ENCODE measurements around the gene REN.

The REN gene

DNA sequence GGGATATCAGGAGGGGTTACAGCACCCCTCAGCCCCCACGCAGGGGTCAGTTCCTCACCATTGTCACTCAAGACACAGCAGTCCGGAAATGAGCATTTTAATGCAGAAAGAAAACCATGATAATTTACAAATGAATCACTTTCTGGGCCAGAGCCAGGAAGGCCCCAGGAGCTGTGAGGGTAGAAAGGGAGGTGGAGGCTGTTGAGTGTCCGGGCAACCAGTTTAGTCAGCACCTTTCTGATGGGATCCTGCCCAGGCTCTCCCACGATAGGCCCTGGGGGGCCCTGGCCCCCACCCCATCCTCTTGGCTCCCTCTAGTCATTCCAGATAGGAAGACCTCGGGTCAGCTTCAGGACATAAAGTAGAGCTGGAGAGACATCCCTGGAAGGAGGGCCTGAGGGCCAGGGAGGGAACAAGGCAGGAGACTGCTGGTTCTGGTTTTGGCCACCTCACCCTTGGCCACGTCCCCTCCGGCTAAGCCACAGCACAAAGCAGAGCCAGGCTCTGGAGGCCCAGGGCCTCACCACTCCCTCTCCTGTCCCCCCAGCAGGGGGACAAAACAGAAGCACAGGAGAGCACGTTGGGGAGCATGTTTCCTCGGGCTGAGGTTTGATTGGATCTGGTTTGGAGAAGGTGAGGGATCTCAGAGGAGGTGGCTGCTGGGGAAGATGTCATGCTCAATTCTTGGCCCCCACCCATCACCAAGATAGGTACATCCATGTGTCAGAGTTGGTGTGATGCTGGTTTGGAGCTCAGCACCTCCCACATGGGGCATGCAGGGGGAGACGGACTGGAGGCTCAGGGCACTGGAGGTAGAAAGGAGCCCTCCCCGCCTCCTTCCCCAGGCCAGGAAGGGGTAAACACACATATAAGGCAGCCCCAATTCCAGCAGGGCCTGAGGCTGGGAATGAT lies 34.9 kb downstream of the REN start:
- no peak for FAIRE-seq

DNA sequence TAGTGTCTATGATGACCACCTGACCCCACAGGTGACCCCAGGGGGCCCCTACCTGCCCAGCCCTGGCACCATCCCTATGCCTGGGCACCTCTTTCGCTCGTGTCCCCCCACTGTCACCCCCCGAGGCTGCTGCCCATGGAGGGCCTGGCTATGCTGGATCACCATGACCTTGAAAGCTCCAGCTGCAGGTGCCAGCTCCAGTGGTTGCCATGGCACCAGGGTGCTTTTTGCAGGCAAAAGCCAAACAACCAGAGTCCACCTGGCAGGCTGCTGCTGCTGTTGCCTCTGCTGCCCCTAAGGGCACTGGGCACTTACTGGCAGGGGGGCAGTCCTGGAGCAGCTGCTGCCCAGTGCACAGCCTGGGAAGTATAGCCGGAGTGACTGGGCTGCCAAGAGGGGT lies 36.0 kb downstream of the REN start:
- FAIRE-seq, result no peak

DNA sequence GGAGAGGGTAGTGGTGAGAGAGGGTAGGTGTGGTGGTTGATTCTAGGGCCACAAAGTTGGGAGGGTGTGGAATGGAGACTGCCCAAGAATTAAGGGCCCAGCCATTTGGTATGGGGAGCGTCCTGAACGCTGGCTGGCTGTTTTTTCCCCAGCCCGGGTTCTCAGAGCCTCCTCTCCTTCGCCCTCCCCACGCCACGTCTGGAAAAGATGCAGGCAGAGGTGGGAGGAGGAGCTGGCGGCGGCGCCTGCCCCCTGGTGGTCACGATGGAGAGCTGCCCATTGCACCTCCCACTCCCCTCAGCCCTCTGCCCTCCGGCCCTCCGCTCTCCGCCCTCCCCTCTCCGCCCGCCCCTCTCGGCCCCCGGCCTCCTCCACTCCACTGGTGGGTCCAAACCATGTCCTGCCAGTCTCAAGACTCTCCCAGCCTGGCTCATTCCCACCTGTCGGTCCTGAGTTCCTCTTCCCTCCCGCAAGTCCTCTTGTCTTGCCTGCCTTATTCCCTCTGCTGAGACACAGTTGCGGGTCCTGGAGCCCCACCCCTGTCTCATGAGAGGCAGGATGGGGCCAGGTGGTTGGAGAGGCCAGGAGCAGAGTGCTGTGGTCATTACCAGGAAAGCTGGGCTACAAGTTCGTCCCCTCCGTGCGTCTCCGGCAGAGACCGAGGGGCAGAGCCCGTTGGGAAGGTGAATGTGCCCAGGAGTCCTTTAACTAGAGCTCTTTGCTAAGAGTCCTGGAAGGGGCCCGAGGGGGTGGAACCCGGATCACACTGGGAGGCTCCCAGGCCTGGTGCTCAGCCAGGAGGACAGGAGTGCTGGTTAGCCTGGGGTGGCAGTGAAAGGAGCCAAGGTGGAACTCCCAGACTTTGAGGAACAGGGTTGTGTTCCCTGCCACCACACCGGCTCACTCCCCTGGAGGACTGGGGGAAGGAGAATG lies 36.9 kb downstream of the REN start:
- no peak for FAIRE-seq

DNA sequence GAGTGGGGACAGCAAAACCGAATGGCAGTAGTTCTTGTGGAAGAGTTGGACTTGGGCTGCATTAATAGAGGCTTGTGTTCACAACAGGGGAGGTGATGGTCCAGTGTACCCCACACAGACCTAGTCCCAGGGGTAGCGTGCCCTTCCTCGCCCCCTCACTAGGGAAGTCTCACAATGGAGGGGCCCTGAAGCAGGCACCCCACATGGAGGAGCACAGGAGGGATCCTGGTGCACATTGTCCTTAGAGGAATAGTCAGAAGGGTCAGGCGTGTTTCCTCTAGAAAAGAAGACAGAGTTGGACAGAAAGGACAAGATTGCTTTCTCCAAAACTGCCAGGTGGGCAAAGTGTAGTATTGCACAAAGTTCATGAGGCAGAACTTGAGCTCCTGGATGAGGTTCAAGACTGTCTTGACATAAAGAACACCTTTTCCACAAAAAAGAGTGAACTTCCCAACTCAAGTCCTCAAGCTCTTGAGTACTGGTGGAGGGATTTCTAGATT lies 37.6 kb downstream of the REN start:
- FAIRE-seq, result no peak

DNA sequence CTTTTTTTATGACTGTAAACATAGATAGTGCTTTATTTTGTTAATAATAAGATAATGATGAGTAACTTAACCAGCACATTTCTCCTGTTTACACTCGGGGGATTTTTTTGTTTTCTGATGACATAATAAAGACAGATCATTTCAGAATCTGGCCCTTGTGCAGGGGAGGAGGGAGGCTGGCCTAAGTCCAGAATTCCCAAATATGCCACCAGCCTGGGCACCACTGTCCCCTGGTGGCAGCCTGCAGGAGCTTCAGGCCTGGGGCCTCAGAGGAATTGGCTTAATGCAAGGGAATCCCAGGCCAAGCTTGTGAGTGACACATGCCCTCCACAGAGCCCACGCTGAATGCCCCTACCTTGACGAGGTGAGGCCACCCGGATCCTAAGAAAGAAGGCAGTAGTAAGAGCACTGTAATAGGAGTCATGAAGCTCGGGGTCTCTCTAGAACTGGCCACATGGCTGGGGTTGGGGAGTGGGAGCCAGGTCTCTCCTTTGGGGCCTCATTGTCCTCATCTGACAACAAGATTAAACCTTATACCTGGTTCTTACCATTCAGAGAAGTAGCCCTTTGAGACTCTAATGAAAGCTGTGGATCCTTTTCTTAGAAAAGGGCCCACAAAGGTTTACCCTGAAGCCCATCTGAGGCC lies 38.4 kb downstream of the REN start:
- peak; percentile 84 for FAIRE-seq

DNA sequence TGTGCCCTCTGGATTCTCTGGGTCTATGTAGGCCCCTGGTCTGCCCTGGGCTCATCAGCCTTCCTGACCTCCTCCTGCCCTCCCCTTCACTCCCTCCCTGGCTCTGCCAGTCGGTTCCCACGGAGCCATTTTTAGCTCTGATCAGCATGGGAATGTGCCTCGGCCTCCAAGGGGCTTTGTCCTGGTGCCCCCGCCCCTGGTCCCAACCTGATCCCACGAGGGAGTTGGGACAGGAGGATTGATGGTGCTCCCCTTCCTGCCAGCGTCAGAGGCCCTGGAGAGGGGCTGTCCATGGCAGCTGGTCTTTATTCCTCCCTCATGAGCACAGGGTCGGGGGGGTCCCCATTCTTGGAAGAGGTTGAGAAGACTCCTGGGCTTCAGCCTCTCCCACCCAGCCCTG lies 39.2 kb downstream of the REN start:
- FAIRE-seq, result no peak

DNA sequence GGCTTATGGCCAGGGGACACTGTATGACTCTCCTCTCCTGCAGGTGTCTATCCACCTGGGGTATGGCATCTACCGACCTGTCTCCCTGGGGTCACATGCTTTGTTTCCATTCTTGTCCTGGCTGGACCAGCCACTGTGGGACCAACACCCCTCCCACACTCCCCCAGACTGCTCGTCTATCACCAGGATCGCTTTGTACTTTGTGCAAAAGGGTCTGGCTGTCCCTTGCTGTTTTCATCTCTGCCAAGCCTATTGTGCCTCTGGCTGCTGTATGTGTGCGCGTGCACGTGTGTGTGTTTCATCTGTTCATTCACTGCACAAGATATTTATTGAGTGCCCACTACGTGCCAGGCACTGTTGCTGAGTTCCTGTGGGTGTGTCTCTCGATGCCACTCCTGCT lies 39.8 kb downstream of the REN start:
- FAIRE-seq, result no peak

DNA sequence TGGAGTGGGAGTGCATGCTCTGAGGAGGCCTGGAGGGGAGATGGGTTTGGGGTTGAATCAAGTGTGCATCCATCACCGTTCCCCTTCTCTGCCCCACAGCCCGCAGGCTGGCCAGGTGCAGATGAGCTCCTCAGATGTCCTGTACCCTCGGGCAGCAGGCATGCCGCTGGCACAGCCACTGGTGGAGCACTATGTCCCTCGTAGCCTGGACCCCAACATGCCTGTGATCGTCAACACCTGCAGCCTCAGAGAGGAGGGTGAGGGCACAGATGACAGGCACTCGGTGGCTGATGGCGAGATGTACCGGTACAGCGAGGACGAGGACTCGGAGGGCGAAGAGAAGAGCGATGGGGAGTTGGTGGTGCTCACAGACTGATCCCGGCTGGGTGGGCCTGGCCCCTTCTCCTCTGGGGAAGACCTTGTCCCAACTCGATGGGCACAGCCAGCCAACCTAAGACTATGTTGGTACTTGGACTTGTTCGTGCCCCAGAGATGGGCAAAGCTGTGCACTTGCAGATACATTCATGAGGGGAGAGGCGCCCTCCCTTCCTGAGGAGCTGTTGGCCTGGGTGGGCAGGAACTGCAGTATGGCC lies 40.3 kb downstream of the REN start:
- FAIRE-seq, result no peak

DNA sequence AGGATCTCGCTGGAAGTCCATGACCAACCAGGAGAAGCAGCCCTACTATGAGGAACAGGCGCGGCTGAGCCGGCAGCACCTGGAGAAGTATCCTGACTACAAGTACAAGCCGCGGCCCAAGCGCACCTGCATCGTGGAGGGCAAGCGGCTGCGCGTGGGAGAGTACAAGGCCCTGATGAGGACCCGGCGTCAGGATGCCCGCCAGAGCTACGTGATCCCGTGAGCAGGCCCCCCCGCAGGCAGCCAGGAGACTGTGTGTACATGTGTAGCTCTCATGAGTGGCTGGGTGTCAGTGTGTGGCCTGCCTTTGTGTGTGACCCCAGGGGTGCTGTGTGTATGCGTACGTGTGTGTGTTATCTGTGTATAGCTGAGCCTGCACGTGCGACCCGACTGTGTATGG lies 41.5 kb downstream of the REN start:
- no peak for FAIRE-seq

DNA sequence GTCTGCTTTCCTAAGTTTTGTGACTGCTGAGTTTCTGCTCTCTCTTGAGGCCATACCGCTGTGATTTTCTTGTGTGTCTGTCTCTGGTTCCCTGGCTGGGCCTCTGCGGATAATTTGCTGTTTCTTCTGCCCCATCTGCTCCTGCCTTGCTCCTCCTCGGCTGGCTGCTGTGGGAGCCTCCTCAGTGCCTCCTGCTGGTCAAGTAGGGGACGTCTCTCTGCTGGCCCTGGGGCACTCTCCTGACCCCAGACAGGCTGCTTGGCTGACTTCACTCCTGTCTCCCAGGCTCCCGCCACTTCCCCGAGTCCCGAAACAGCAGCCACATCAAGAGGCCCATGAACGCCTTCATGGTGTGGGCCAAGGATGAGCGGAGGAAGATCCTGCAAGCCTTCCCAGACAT lies 42.8 kb downstream of the REN start:
- FAIRE-seq, result no peak

DNA sequence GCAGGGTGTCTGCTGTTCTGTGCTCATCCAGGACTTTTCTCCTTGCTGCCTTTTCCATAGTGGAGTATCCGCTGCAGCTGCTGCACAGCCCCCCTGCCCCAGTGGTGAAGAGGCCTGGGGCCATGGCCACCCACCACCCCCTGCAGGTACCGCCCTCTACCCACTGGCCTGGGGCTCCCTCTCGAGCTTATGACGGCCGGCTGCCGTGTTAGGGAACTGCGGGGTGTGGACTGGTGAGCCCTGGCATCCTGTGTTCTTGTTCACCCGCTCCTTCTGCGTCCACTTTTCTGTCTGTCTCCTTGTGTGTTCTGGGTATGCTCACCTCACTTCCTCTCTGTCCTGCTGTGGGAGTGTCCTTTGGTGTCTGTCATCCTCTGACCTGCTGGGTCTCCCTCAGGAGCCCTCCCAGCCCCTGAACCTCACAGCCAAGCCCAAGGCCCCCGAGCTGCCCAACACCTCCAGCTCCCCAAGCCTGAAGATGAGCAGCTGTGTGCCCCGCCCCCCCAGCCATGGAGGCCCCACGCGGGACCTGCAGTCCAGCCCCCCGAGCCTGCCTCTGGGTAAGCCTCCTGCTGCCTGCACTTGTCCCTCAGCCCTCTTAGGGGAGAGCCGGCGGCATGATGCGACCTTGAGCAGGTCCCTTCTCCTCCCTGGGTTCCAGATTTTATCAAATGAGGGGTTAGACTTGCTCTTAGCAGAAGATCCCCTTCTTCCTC lies 44.1 kb downstream of the REN start:
- no peak for FAIRE-seq

DNA sequence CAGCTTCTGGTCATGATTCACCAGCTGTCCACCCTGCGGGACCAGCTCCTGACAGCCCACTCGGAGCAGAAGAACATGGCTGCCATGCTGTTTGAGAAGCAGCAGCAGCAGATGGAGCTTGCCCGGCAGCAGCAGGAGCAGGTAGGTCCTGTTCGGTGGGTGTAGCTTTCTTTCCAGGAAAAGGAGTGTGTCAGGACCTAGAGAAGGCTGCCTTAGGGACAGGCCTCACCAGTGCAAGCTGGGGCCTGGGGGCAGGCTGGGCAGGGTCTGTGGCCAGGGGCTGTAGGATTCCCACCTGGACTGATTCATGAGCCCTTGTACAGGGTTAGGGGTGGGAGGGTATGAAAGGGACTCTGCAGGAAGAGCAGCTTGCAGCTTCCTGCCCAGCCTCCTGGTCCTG lies 49.6 kb downstream of the REN start:
- FAIRE-seq, result no peak

DNA sequence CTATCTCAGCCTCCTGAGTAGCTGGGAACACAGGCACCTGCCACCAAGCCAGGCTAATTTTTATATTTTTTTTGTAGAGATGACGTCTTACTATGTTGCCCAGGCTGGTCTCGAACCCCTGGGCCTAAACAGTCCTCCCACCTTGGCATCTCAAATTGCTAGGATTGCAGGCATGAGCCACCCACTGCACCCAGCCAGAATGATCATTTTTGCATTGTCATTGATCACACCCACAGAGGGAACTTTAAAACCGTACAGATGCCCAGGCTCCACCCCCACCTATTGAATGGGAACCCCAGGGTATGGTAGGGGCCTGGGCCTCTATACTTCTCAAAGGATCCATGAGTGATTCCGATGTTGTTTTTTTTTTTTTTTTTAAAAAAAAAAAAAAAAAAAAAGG lies 51.0 kb downstream of the REN start:
- FAIRE-seq, result no peak

DNA sequence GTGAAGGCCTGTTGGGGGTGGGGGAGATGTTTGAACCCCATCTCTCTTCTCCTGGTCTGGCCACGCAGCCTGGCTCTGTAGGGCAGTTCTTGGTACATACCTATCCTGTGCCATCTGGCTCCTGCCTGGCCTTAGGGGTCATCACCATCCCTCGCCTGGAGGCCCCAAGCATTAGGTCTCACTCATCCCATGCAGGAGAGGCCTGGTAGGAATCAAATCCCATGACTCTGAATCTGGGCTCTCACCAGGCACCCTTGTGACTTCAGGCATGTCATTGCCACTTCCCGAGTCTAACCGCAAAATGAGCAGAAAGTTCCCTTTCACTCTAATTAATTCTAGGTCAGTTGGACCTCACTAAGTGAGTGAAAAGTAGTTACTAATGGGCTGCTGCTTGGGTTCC lies 51.5 kb downstream of the REN start:
- no peak for FAIRE-seq

DNA sequence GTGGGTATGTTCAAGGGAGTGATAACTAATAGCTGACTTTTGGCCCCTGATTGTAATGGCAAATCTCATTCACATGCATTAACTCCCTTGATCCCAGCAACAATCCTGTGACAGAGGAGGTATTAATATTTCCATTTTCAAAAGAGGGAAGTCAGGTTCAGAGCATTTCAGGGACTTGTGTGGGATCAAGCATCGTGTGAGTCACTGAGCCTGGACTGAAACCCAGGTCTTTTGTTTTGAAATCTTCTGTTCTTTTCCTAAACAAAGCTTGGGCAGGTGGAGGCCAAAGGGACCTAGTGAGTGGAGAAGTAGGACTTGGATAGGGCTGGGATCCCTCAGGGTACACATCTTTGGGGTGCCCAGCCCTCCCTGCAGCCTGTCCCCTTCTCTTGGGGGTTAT lies 52.2 kb downstream of the REN start:
- FAIRE-seq, result no peak

DNA sequence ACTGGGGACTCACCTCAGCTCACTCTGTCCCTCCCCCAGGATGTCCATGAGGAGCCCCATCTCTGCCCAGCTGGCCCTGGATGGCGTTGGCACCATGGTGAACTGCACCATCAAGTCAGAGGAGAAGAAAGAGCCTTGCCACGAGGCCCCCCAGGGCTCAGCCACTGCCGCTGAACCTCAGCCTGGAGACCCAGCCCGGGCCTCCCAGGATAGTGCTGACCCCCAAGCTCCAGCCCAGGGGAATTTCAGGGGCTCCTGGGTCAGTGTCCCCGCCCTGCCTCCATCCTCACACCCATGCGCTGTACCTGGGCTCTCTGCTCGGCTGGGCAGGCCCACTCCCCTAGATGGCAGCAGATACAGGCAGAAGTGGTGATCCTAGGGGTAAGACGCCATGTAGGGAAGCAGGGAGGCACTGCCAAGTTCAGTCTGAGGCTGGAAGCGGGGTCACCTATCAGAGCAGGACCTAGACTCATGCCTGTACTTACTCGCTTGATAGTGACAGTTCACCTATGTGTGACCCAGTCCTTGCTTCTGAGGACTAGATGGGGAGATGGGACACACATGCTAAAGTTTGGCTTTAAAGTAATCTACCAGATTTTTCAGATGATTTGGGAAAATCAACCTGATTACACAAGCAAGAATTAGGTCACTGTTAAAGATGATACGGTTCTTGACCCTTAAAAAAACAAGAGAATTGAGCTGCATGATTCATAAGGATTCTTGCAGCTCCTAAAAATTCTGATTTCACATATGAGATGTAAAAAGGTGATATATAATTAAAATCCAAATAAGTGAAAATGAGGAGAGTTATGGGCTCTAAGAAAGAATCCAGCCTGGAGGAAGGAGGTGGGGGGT lies 53.0 kb downstream of the REN start:
- FAIRE-seq, result no peak

DNA sequence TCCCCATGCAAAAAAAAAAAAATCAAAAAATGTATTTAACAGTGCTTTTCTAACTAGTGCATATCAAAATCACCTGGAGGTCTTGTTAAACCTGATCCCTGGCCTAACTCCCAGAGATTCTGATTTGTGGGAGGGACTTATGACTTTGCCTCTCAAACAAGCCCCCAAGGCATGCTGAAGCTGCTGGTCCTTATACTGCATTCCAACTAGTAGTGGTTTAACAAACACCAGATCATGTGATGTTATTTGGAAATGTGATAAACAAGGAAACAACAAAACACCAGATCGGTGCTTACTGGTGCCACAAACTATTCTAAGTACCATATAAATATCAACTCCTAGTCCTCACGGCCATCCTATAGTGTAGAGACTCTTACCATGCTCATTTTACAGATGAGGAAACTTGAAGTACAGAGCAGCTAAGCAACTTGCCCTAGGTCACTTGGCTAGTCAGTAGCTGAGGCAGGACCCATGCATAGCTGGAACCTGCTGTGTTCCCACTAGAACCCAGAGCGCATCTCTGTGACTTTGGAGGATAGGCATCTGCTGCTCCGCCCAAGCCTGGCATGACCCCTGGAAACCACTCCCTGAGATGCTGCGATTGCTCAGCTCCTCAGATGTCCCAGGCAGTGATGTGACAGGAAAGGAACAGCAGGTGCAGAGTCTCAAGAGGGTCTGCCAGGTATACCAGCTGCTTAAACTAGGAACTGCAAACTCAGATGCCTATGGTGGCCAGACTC lies 55.1 kb downstream of the REN start:
- no peak for FAIRE-seq

DNA sequence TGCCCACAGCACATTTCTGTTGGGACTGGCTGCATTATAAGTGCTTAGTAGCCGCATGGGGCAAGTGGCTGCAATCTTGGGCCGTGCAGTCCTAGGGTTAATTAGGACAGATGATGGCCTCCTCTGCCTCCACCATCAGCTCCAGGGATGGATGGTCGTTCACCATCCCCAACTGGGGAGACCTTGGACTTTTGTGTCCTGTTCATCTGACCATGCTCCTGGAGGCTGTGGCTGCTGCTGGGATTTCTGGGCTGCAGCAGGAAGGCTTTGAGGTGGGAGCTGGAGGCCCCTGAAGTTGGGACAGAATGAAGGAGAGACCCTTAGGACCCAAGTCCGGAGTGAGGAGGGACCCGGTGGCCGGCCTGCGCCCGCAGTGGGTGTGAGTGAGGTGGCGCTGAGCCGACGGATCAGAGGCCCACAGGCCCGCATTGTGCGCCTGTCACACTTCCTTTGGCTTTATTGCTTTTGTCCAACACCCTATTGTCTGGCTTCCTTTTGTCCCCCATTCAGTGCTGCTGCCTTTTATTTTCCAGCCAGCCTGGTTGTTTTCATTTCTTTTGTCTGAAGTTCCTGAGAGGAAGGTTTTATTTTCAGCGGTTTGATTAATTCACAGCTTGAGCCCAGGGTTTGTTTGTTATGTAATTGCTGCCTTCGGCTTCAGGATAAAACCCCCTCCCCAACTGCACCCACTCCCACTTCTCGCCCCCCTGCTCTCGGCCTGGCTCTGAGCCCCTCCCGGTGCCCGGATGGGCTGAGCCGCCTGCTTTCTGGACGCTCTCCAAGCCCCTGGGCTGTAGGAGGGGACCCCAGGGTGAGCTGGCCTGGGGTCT lies 57.6 kb downstream of the REN start:
- FAIRE-seq, result no peak

DNA sequence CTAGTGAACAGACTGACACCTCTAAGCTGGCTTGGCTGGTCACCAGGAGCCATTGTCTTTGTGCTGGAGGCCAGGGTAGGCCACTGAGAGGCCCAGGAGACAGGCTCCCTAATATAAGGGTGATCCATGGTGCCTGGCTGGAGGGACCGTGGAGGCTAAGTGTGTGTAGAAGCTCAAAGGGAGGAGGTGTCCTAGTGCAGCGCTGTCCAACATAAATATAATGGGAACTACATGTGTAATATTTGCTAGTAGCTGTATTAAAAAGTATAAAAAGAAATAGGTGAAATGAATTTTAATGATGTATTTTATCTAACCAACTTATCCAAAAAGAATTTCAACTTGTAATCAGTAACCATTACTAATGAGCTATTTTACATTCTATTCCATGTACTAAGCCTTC lies 58.2 kb downstream of the REN start:
- no peak for FAIRE-seq
